HepG2 (cell line): ENCODE results near the gene MALT1. TPM values are rescaled to one million over a fixed set of nuclear protein-coding genes. Genes with fewer than 3 reads are reported as not detected.
A peak's percentile ranks its signal among the peaks of the same experiment; 100 is the strongest.

ENCODE experiments used
- CAMTA2 ChIP-seq: sonication (generic); formaldehyde crosslinking; IDR thresholded peaks from 2 replicates; pipeline ENCODE4 v1.4.0; 2020; ENCODE audit warnings: mild to moderate bottlenecking, missing genetic modification reagents, borderline replicate concordance
- DR1 ChIP-seq: sonication (generic); formaldehyde crosslinking; IDR thresholded peaks from 2 replicates; pipeline ENCODE4 v1.8.0; 2021; ENCODE audit warnings: mild to moderate bottlenecking, missing genetic modification reagents, inconsistent platforms
- ELF1 ChIP-seq: sonication (generic); formaldehyde crosslinking; IDR thresholded peaks from 2 replicates; pipeline ENCODE4 v1.4.0; 2020; ENCODE audit warnings: missing genetic modification reagents
- PCBP2 ChIP-seq: fragments of 200-400 bp; formaldehyde crosslinking; optimal IDR thresholded peaks from 2 replicates; pipeline ENCODE3; 2018; ENCODE audit warnings: low read length, low read depth; ENCODE audit not compliant: poor library complexity, severe bottlenecking
- SMYD3 ChIP-seq: sonication (generic); formaldehyde crosslinking; IDR thresholded peaks from 2 replicates; pipeline ENCODE4 v1.8.1; 2023; ENCODE audit warnings: mild to moderate bottlenecking, missing genetic modification reagents
- ZFP36L2 ChIP-seq: sonication (generic); formaldehyde crosslinking; IDR thresholded peaks from 2 replicates; pipeline ENCODE4 v1.4.0; 2020; ENCODE audit warnings: missing genetic modification reagents
- ZMAT5 ChIP-seq: sonication (generic); formaldehyde crosslinking; IDR thresholded peaks from 2 replicates; pipeline ENCODE4 v1.5.0; 2020; ENCODE audit warnings: mild to moderate bottlenecking, low read depth, missing genetic modification reagents, borderline replicate concordance
- polyA plus RNA-seq, 8 experiments: library from polyadenylated mRNA; depleted of rRNA in 3 of 8; stranded (reverse) in 7 of 8; unstranded in 1 of 8; fragments of >200 nt; fragmentation: Illumina TruSeq in 4 of 8; extraction: Trizol in 4 of 8; gene quantifications; 2 replicates each; pipeline versions ENCODE4 v1.2.1 to v1.2.3, GENCODE V29; 2011 to 2016; ENCODE audit warnings: low read depth in 4 of 8, missing spikeins in 1 of 8, mixed read lengths in 1 of 8; ENCODE audit not compliant: insufficient read depth in 1 of 8
- total RNA-seq, 5 experiments: library from RNA; depleted of rRNA; stranded (reverse); fragments of >200 nt; fragmentation: Illumina TruSeq; extraction: Trizol; gene quantifications; 2 replicates each; pipeline ENCODE4 v1.2.3, GENCODE V29; 2016; ENCODE audit warnings: low read depth in 1 of 5
- TF ChIP-seq, protein P1 (sequence below): sonication (generic); formaldehyde crosslinking; IDR thresholded peaks from 2 replicates; pipeline ENCODE4 v1.5.0; 2020; ENCODE audit warnings: mild to moderate bottlenecking, missing genetic modification reagents
- TF ChIP-seq, protein P2 (sequence below): sonication (generic); formaldehyde crosslinking; IDR thresholded peaks from 2 replicates; pipeline ENCODE4 v1.4.0; 2020; ENCODE audit warnings: mild to moderate bottlenecking, low read depth, missing genetic modification reagents
- TF ChIP-seq, protein P3 (sequence below): sonication (generic); formaldehyde crosslinking; IDR thresholded peaks from 2 replicates; pipeline ENCODE4 v1.5.0; 2020; ENCODE audit warnings: missing genetic modification reagents, mild to moderate bottlenecking, borderline replicate concordance
- TF ChIP-seq, protein P4 (sequence below): sonication (generic); formaldehyde crosslinking; IDR thresholded peaks from one replicate; pipeline ENCODE4 v1.5.1; 2020; ENCODE audit warnings: mild to moderate bottlenecking, missing genetic modification reagents; ENCODE audit errors: not compliant biosample characterization
- TF ChIP-seq, protein P5 (sequence below): sonication (generic); formaldehyde crosslinking; IDR thresholded peaks from 2 replicates; pipeline ENCODE4 v1.8.0; 2022; ENCODE audit warnings: missing genetic modification reagents, mild to moderate bottlenecking, borderline replicate concordance

MALT1 gene
- total and polyA plus RNA-seq, 2 of the 13 experiments (the other 11 are each of a cell fraction or from before 2014, with no cell fraction given), result 43.9 to 89.0 TPM

GRCh38 chr18:58670404-58671110 lies 708 bp upstream of the MALT1 start (continued):
- TF ChIP-seq ZMAT5 (CRISPR knock-in tag) (no peak), CAMTA2 (CRISPR knock-in tag) (peak; percentile 68; the same call in 1 of the 2 replicates), ZFP36L2 (CRISPR knock-in tag) (no peak), PCBP2 (no peak), SMYD3 (CRISPR knock-in tag) (peak; percentile 74; the same call in 1 of the 2 replicates), DR1 (no peak), ELF1 (no peak)
- TF ChIP-seq, protein P1, sequence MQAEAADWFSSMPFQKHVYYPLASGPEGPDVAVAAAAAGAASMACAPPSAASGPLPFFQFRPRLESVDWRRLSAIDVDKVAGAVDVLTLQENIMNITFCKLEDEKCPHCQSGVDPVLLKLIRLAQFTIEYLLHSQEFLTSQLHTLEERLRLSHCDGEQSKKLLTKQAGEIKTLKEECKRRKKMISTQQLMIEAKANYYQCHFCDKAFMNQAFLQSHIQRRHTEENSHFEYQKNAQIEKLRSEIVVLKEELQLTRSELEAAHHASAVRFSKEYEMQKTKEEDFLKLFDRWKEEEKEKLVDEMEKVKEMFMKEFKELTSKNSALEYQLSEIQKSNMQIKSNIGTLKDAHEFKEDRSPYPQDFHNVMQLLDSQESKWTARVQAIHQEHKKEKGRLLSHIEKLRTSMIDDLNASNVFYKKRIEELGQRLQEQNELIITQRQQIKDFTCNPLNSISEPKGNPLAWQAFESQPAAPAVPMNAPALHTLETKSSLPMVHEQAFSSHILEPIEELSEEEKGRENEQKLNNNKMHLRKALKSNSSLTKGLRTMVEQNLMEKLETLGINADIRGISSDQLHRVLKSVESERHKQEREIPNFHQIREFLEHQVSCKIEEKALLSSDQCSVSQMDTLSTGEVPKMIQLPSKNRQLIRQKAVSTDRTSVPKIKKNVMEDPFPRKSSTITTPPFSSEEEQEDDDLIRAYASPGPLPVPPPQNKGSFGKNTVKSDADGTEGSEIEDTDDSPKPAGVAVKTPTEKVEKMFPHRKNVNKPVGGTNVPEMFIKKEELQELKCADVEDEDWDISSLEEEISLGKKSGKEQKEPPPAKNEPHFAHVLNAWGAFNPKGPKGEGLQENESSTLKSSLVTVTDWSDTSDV (CRISPR knock-in tag), result peak; percentile 64; the same call in 1 of the 2 replicates
- TF ChIP-seq, protein P2, sequence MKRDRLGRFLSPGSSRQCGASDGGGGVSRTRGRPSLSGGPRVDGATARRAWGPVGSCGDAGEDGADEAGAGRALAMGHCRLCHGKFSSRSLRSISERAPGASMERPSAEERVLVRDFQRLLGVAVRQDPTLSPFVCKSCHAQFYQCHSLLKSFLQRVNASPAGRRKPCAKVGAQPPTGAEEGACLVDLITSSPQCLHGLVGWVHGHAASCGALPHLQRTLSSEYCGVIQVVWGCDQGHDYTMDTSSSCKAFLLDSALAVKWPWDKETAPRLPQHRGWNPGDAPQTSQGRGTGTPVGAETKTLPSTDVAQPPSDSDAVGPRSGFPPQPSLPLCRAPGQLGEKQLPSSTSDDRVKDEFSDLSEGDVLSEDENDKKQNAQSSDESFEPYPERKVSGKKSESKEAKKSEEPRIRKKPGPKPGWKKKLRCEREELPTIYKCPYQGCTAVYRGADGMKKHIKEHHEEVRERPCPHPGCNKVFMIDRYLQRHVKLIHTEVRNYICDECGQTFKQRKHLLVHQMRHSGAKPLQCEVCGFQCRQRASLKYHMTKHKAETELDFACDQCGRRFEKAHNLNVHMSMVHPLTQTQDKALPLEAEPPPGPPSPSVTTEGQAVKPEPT (CRISPR knock-in tag), result no peak
- TF ChIP-seq, protein P3, sequence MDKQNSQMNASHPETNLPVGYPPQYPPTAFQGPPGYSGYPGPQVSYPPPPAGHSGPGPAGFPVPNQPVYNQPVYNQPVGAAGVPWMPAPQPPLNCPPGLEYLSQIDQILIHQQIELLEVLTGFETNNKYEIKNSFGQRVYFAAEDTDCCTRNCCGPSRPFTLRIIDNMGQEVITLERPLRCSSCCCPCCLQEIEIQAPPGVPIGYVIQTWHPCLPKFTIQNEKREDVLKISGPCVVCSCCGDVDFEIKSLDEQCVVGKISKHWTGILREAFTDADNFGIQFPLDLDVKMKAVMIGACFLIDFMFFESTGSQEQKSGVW (CRISPR knock-in tag), result no peak
- TF ChIP-seq, protein P4, sequence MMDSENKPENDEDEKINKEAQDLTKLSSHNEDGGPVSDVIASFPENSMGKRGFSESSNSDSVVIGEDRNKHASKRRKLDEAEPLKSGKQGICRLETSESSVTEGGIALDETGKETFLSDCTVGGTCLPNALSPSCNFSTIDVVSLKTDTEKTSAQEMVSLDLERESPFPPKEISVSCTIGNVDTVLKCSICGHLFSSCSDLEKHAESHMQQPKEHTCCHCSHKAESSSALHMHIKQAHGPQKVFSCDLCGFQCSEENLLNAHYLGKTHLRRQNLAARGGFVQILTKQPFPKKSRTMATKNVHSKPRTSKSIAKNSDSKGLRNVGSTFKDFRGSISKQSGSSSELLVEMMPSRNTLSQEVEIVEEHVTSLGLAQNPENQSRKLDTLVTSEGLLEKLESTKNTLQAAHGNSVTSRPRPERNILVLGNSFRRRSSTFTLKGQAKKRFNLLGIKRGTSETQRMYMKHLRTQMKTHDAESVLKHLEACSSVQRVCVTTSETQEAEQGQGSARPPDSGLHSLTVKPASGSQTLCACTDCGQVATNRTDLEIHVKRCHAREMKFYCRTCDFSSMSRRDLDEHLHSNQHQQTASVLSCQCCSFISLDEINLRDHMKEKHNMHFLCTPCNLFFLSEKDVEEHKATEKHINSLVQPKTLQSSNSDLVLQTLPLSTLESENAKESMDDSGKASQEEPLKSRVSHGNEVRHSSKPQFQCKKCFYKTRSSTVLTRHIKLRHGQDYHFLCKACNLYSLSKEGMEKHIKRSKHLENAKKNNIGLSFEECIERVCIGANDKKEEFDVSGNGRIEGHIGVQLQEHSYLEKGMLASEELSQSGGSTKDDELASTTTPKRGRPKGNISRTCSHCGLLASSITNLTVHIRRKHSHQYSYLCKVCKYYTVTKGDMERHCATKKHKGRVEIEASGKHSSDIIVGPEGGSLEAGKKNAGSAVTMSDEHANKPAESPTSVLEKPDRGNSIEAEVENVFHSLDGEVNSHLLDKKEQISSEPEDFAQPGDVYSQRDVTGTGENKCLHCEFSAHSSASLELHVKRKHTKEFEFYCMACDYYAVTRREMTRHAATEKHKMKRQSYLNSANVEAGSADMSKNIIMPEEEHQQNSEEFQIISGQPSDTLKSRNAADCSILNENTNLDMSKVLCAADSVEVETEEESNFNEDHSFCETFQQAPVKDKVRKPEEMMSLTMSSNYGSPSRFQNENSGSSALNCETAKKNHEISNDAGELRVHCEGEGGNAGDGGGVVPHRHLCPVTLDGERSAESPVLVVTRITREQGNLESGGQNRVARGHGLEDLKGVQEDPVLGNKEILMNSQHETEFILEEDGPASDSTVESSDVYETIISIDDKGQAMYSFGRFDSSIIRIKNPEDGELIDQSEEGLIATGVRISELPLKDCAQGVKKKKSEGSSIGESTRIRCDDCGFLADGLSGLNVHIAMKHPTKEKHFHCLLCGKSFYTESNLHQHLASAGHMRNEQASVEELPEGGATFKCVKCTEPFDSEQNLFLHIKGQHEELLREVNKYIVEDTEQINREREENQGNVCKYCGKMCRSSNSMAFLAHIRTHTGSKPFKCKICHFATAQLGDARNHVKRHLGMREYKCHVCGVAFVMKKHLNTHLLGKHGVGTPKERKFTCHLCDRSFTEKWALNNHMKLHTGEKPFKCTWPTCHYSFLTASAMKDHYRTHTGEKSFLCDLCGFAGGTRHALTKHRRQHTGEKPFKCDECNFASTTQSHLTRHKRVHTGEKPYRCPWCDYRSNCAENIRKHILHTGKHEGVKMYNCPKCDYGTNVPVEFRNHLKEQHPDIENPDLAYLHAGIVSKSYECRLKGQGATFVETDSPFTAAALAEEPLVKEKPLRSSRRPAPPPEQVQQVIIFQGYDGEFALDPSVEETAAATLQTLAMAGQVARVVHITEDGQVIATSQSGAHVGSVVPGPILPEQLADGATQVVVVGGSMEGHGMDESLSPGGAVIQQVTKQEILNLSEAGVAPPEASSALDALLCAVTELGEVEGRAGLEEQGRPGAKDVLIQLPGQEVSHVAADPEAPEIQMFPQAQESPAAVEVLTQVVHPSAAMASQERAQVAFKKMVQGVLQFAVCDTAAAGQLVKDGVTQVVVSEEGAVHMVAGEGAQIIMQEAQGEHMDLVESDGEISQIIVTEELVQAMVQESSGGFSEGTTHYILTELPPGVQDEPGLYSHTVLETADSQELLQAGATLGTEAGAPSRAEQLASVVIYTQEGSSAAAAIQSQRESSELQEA (CRISPR knock-in tag), result no peak
- TF ChIP-seq, protein P5, sequence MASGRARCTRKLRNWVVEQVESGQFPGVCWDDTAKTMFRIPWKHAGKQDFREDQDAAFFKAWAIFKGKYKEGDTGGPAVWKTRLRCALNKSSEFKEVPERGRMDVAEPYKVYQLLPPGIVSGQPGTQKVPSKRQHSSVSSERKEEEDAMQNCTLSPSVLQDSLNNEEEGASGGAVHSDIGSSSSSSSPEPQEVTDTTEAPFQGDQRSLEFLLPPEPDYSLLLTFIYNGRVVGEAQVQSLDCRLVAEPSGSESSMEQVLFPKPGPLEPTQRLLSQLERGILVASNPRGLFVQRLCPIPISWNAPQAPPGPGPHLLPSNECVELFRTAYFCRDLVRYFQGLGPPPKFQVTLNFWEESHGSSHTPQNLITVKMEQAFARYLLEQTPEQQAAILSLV (CRISPR knock-in tag), result no peak
